SK-N-SH (cell line): Measurements from ENCODE around the gene CAST. TPM values are rescaled to one million over a fixed set of nuclear protein-coding genes. Genes with fewer than 3 reads are reported as not detected.

Experiments used
- CTCF ChIA-PET: fragments of 300-600, 350-600 bp; formaldehyde crosslinking; extraction: SDS; loops from one replicate; lab custom pipeline; 2021; lab: Yijun Ruan, JAX
- POLR2A ChIA-PET: fragments of 350-600 bp; sonication (Branson Sonifier 250); formaldehyde crosslinking; extraction: SDS; loops from one replicate; lab custom pipeline; 2020; ENCODE audit warnings: antibody characterized with exemption, inconsistent platforms; lab: Yijun Ruan, JAX
- DNase-seq: peaks from one replicate; pipeline ENCODE4 v3.0.0; 2012
- H2AFZ ChIP-seq: fragments of 200-600 bp; sonication (generic); 2 replicates; pipeline ENCODE4 v1.8.1; 2016; ENCODE audit warnings: antibody characterized with exemption, mild to moderate bottlenecking, low read depth
- H3F3A ChIP-seq: fragments of 200-600 bp; sonication (generic); replicated peaks from 2 replicates; pipeline ENCODE3; 2016; ENCODE audit warnings: antibody characterized with exemption, mild to moderate bottlenecking; ENCODE audit not compliant: insufficient read depth
- H3K27ac ChIP-seq, 2 experiments: fragments of 200-500 bp in 1 of 2; fragments of 200-600 bp in 1 of 2; sonication (Bioruptor generic) in 1 of 2; sonication (generic), shearing (Covaris generic) in 1 of 2; 2 replicates each; pipeline versions ENCODE4 v1.5.1 to v1.6.1; 2014 to 2016; ENCODE audit warnings: low read depth in 2 of 2, inconsistent platforms in 1 of 2, low read length in 1 of 2, mild to moderate bottlenecking in 1 of 2, mixed read lengths in 1 of 2
- H3K27me3 ChIP-seq: fragments of 200-600 bp; sonication (generic), shearing (Covaris generic); 2 replicates; pipeline ENCODE4 v1.6.1; 2016; ENCODE audit warnings: mixed run types; ENCODE audit not compliant: insufficient read depth
- H3K36me3 ChIP-seq, 2 experiments: fragments of 200-500 bp in 1 of 2; fragments of 200-600 bp in 1 of 2; sonication (Bioruptor generic) in 1 of 2; sonication (generic) in 1 of 2; replicated peaks in 1 of 2; 2 replicates each; pipeline versions ENCODE3 to v1.5.1; 2014 to 2016; ENCODE audit warnings: low read length in 1 of 2, mild to moderate bottlenecking in 1 of 2; ENCODE audit not compliant: insufficient read depth in 2 of 2, control insufficient read depth in 1 of 2
- H3K4me1 ChIP-seq, 2 experiments: fragments of 200-500 bp in 1 of 2; fragments of 200-600 bp in 1 of 2; sonication (Bioruptor generic) in 1 of 2; sonication (generic), shearing (Covaris generic) in 1 of 2; 2 replicates each; pipeline versions ENCODE4 v1.5.1 to v1.6.1; 2014 to 2016; ENCODE audit warnings: low read depth in 1 of 2, low read length in 1 of 2, mixed run types in 1 of 2; ENCODE audit not compliant: insufficient read depth in 2 of 2, control insufficient read depth in 1 of 2
- H3K4me2 ChIP-seq: fragments of 200-600 bp; sonication (generic), shearing (Covaris generic); 2 replicates; pipeline ENCODE4 v1.6.1; 2017; ENCODE audit warnings: mixed run types
- H3K4me3 ChIP-seq, 2 experiments: fragments of 200-500 bp in 1 of 2; fragments of 200-600 bp in 1 of 2; sonication (Bioruptor generic) in 1 of 2; sonication (generic), shearing (Covaris generic) in 1 of 2; 2 replicates each; pipeline versions ENCODE4 v1.5.1 to v1.8.1; 2014 to 2016; ENCODE audit warnings: low read depth in 2 of 2, inconsistent platforms in 1 of 2, low read length in 1 of 2, mild to moderate bottlenecking in 1 of 2, mixed read lengths in 1 of 2, moderate library complexity in 1 of 2
- H3K79me2 ChIP-seq: fragments of 200-600 bp; sonication (generic); 2 replicates; pipeline ENCODE4 v1.8.1; 2017; ENCODE audit warnings: mild to moderate bottlenecking; ENCODE audit not compliant: insufficient read depth
- H3K9ac ChIP-seq: fragments of 200-600 bp; sonication (generic); 2 replicates; pipeline ENCODE4 v1.6.1; 2017; ENCODE audit warnings: mixed run types
- H3K9me2 ChIP-seq: fragments of 200-600 bp; sonication (generic); 2 replicates; pipeline ENCODE4 v1.6.1; 2017; ENCODE audit warnings: mixed run types
- H3K9me3 ChIP-seq: fragments of 200-600 bp; sonication (generic); 2 replicates; pipeline ENCODE4 v1.6.1; 2017; ENCODE audit warnings: mixed run types, mild to moderate bottlenecking, moderate library complexity
- H4K20me1 ChIP-seq: fragments of 200-600 bp; sonication (generic); 2 replicates; pipeline ENCODE4 v1.6.1; 2017; ENCODE audit warnings: mild to moderate bottlenecking, mixed run types; ENCODE audit not compliant: insufficient read depth
- CHD2 ChIP-seq: fragments of 150-350 bp; IDR thresholded peaks from 2 replicates; pipeline ENCODE4 v1.6.1; 2018; ENCODE audit warnings: low read length; ENCODE audit not compliant: partially characterized antibody
- CTCF ChIP-seq: fragments of 200-600 bp; sonication (generic); IDR thresholded peaks from 2 replicates; pipeline ENCODE4 v1.6.1; 2017; ENCODE audit warnings: antibody characterized with exemption, mild to moderate bottlenecking, moderate library complexity
- EP300 ChIP-seq, 2 experiments: IDR thresholded peaks; 2 replicates each; pipeline versions ENCODE4 v1.4.0 to v1.6.1; 2012; ENCODE audit warnings: borderline replicate concordance in 1 of 2, low read depth in 1 of 2, low read length in 1 of 2
- FOXJ3 ChIP-seq: sonication (generic); formaldehyde crosslinking; IDR thresholded peaks from 2 replicates; pipeline ENCODE4 v1.5.1; 2020; ENCODE audit warnings: mild to moderate bottlenecking, missing genetic modification reagents
- GABPA ChIP-seq: IDR thresholded peaks from 2 replicates; pipeline ENCODE4 v1.4.0; 2012; ENCODE audit warnings: low read depth, mild to moderate bottlenecking
- JUND ChIP-seq: IDR thresholded peaks from 2 replicates; pipeline ENCODE4 v1.4.0; 2012
- NFIC ChIP-seq: IDR thresholded peaks from 2 replicates; pipeline ENCODE4 v1.4.0; 2012; ENCODE audit warnings: borderline replicate concordance
- RXRA ChIP-seq: IDR thresholded peaks from 2 replicates; pipeline ENCODE4 v1.4.0; 2012; ENCODE audit warnings: low read depth, mild to moderate bottlenecking, borderline replicate concordance
- SIN3A ChIP-seq: IDR thresholded peaks from 2 replicates; pipeline ENCODE4 v1.6.1; 2012; ENCODE audit warnings: low read depth, mild to moderate bottlenecking, low read length, moderate library complexity, borderline replicate concordance
- USF1 ChIP-seq: IDR thresholded peaks from 2 replicates; pipeline ENCODE4 v1.4.0; 2012; ENCODE audit warnings: low read depth, borderline replicate concordance
- YY1 ChIP-seq: IDR thresholded peaks from 2 replicates; pipeline ENCODE4 v1.4.0; 2012; ENCODE audit warnings: low read depth, mild to moderate bottlenecking
- ZBTB33 ChIP-seq: IDR thresholded peaks from 2 replicates; pipeline ENCODE4 v1.4.0; 2012; ENCODE audit warnings: low read depth, borderline replicate concordance
- WGBS: methylation state at CpG from one replicate; pipeline ENCODE4 v1.1.6; 2017; ENCODE audit warnings: low lambda C conversion rate; 5-methylcytosine and 5-hydroxymethylcytosine counted together
- polyA plus RNA-seq, 3 experiments: library from polyadenylated mRNA; depleted of rRNA; stranded (reverse); fragments of >200 nt; gene quantifications; 2 replicates each; pipeline ENCODE4 v1.2.3, GENCODE V29; 2012
- TF ChIP-seq, protein P1 (sequence below): IDR thresholded peaks from 2 replicates; pipeline ENCODE4; 2012

CAST gene
- polyA plus RNA-seq, 1 of the 3 experiments (the other 2 are of a cell fraction): 82.9 TPM

DNA sequence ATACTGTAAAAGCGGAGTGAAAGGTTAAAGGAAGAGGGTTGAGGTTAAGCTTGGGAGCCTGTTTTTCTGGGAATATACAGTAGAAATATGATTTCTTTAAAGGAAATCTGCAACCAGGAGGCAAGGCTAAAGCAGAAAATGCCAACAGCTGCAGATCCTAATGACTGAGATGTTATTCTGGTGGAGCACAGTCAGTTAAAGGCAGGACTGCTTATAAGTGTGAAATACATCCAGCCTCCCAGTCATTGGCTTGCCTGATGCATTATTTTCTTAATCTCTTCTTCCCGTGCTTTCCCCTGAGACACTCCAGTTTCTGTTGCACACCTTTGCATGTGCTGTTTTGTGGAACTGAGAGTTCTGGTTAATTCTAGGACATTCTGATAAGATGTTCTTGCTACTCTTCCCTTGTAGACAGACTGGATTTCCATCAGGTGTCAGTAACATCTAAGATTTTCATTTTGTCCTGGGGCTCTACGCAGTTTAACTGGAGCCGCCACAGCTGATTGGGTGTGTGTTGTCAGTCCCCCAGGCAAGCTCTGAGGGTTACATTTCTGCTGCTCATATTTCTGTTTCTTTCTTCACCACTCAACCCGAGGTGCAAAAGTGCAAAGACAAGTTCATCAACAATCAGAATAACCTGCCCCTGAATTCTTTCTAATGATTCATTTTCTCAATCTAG is 44.4 kb downstream of the CAST start:
- Histone ChIP-seq H3K79me2 (peaks cover 81% of the 10 kb centered on the region), H3K27me3 (no peaks in the 10 kb centered on the region), H3K9me2 (no peaks in the 10 kb centered on the region), H3K4me2 (no peak overlapping the region), H3F3A (peaks cover 32% of the 10 kb centered on the region), H3K36me3 (no peaks in the 10 kb centered on the region), H2AFZ (no peak overlapping the region), H3K4me1 (peaks cover 9 to 22% of the 10 kb centered on the region in 2 experiments), H3K9ac (no peak overlapping the region), H3K4me3 (no peak overlapping the region), H4K20me1 (peaks cover 48% of the 10 kb centered on the region), H3K9me3 (no peaks in the 10 kb centered on the region), H3K27ac (no peak overlapping the region)
- ChIA-PET POLR2A (no interaction called here), CTCF (interaction anchor here (0.9 to 1.7 kb wide), 3 partner anchors 19 to 54 kb away, joined by 3 to 6 read pairs (median 5); no protein-coding TSS in a partner anchor)
- DNase-seq: no peak
- TF ChIP-seq JUND: no peak
- TF ChIP-seq USF1: no peak
- TF ChIP-seq EP300 (IDR thresholded peaks at IDR 0.05; ENCODE audit: borderline replicate concordance in 1 of 2, low read depth in 1 of 2, low read length in 1 of 2): no peak
- no peak for TF ChIP-seq FOXJ3 (CRISPR knock-in tag)
- no peak for TF ChIP-seq RXRA
- TF ChIP-seq NFIC: no peak
- TF ChIP-seq GABPA: no peak
- no peak for TF ChIP-seq SIN3A
- TF ChIP-seq, protein P1, sequence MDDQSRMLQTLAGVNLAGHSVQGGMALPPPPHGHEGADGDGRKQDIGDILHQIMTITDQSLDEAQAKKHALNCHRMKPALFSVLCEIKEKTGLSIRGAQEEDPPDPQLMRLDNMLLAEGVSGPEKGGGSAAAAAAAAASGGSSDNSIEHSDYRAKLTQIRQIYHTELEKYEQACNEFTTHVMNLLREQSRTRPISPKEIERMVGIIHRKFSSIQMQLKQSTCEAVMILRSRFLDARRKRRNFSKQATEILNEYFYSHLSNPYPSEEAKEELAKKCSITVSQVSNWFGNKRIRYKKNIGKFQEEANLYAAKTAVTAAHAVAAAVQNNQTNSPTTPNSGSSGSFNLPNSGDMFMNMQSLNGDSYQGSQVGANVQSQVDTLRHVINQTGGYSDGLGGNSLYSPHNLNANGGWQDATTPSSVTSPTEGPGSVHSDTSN: no peak
- TF ChIP-seq CHD2: no peak
- no peak for TF ChIP-seq YY1
- TF ChIP-seq ZBTB33: no peak
- TF ChIP-seq CTCF: no peak
- 92% methylated on average over 5 of the region's 5 CpGs for WGBS
